BE2C (cell line): ENCODE measurements around the gene CORO2A.

Source experiments
- DNase-seq: peaks from one replicate; pipeline ENCODE4 v3.0.0-alpha.2; 2020
- H3K27me3 ChIP-seq: fragments of 250-450 bp; sonication (Bioruptor Pico); 2 replicates; pipeline ENCODE4 v1.5.1; 2020; ENCODE audit warnings: mild to moderate bottlenecking
- H3K36me3 ChIP-seq: fragments of 250-450 bp; sonication (Bioruptor Pico); 2 replicates; pipeline ENCODE4 v1.5.1; 2020; ENCODE audit warnings: mild to moderate bottlenecking
- H3K4me1 ChIP-seq: fragments of 250-450 bp; sonication (Bioruptor Pico); 2 replicates; pipeline ENCODE4 v1.5.1; 2020
- H3K4me3 ChIP-seq: 2 replicates; pipeline ENCODE4 v1.5.1; 2011; ENCODE audit warnings: low read depth, low read length
- H3K9me3 ChIP-seq: fragments of 250-450 bp; sonication (Bioruptor Pico); 2 replicates; pipeline ENCODE4 v1.5.1; 2020
- TF ChIP-seq, protein P1 (sequence below): IDR thresholded peaks from 2 replicates; pipeline ENCODE4 v1.5.1; 2012; ENCODE audit warnings: mild to moderate bottlenecking, low read depth, low read length

Gene CORO2A

DNA sequence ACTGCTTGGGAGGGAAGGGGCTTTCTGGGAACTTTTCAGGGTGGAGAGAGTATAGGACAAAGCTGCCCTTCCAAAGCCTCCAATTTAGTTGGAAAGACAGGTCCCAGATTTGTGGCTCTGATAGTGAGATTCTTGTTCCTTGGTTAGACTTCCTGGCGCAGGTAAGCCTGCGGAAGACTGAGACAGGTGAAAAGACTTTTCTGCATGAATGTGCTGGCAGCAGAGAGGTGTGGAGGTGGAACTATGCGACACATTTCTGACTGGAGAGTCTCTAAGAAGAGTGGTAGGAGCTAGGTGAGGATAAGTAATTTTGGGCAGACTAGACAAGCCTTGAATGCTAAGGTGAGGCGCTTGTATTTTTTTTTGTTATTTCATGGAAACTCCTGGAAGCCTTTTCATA lies 106.0 kb downstream of the CORO2A start:
- Histone ChIP-seq H3K36me3 (peaks cover 47% of the 10 kb centered on the region), H3K27me3 (no peaks in the 10 kb centered on the region), H3K9me3 (no peaks in the 10 kb centered on the region), H3K4me3 (no peak overlapping the region), H3K4me1 (no peaks in the 10 kb centered on the region)
- TF ChIP-seq, protein P1, sequence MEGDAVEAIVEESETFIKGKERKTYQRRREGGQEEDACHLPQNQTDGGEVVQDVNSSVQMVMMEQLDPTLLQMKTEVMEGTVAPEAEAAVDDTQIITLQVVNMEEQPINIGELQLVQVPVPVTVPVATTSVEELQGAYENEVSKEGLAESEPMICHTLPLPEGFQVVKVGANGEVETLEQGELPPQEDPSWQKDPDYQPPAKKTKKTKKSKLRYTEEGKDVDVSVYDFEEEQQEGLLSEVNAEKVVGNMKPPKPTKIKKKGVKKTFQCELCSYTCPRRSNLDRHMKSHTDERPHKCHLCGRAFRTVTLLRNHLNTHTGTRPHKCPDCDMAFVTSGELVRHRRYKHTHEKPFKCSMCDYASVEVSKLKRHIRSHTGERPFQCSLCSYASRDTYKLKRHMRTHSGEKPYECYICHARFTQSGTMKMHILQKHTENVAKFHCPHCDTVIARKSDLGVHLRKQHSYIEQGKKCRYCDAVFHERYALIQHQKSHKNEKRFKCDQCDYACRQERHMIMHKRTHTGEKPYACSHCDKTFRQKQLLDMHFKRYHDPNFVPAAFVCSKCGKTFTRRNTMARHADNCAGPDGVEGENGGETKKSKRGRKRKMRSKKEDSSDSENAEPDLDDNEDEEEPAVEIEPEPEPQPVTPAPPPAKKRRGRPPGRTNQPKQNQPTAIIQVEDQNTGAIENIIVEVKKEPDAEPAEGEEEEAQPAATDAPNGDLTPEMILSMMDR: no peak
- DNase-seq: no peak

DNA sequence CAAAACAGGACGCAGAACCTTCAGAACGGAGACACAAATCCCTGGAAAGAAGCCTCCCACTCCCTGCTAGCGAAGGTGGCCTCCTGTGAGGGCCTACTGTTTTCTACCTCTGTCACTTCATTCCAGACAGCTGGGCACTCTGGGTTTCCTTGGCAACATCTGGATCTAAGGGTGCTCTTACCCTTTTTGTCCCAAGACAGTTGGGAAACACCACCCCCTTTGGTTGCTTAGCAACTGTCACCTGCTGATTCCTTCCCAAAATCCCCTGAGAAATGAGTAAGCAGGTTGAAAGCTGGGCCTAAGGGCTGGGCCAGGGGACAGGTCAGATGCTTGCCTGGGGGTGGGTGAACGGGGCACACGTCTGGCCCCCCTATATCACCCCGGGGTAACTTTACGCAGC lies 106.5 kb downstream of the CORO2A start:
- no peaks in the 10 kb centered on the region for H3K4me1 ChIP-seq
- no peak overlapping the region for H3K4me3 ChIP-seq
- TF ChIP-seq, protein P1: no peak
- DNase-seq: no peak
- no peaks in the 10 kb centered on the region for H3K9me3 ChIP-seq
- H3K27me3 ChIP-seq: no peaks in the 10 kb centered on the region
- H3K36me3 ChIP-seq: peaks cover 52% of the 10 kb centered on the region

DNA sequence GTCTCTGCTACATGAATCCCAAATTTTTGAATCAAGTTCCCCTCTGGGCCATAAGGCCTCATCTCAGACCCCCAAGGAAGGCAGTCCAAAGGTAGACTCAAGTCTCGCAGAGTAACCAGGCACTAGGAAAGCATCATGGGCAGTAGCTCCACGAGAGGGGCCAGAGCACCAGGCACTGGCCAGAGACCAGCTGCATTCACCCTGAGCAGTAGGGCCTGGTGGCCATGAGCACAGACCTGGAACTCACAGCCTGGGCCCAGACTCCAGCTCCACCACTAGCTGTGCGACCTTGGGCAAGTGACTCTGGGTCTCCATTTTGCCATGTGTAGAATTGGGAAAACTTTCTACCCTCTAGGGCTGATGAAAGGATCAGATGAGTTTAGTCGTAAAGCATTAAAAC lies 107.4 kb downstream of the CORO2A start:
- Histone ChIP-seq H3K9me3 (no peaks in the 10 kb centered on the region), H3K27me3 (no peaks in the 10 kb centered on the region), H3K4me3 (no peak overlapping the region), H3K4me1 (no peaks in the 10 kb centered on the region), H3K36me3 (peaks cover 56% of the 10 kb centered on the region)
- TF ChIP-seq, protein P1: no peak
- DNase-seq: no peak

DNA sequence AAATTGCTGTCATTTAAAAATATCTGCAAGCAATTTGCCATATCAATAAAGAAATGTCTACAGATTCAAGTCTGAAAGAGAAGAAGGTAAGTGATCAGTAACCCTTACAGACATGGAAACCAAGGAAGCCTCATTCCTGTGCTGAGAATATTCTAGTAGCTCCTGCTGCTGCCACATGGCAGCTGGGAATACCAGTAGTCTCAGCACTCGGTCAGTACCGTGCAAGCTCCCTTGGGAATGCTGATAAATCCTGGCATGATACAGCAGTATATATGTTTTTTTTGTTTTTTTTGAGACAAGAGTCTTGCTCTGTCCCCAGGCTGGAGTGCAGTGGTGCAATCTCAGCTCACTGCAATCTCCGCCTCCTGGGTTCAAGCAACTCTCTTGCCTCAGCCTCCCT lies 108.0 kb downstream of the CORO2A start:
- no peak overlapping the region for H3K4me3 ChIP-seq
- H3K4me1 ChIP-seq: no peaks in the 10 kb centered on the region
- TF ChIP-seq, protein P1: no peak
- DNase-seq: no peak
- H3K9me3 ChIP-seq: no peaks in the 10 kb centered on the region
- peaks cover 56% of the 10 kb centered on the region for H3K36me3 ChIP-seq
- no peaks in the 10 kb centered on the region for H3K27me3 ChIP-seq

DNA sequence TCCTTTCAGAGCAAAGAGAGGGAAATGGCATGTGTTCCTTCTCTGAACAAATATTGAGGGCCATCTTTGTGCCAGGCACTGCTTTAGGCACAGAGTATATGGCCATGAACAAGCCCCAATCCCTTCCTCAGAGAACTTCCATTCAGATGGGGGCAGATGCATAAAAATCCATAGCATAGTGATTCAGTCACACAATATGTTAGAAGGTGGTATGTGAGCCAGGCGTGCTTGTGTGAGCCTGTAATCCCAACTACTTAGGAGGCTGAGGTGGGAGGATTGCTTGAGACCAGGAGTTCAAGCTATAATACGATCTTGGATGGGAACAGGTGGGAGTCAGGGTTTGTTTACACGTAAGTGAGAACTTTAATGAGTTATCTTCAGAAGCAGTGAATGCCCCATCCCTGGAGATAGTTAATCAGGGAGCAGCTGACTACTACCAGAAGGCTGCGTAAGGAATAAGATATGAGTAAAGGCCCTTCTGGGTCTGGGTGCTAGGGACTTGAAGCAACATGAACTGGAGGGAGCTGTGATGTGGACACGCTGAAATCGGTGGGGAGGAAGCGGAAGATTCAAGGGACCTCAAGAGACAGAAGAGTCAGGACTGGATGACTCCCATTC lies 108.8 kb downstream of the CORO2A start:
- Histone ChIP-seq H3K4me1 (no peaks in the 10 kb centered on the region), H3K27me3 (no peaks in the 10 kb centered on the region), H3K4me3 (no peak overlapping the region), H3K36me3 (peaks cover 56% of the 10 kb centered on the region), H3K9me3 (no peaks in the 10 kb centered on the region)
- TF ChIP-seq, protein P1: no peak
- no peak for DNase-seq

DNA sequence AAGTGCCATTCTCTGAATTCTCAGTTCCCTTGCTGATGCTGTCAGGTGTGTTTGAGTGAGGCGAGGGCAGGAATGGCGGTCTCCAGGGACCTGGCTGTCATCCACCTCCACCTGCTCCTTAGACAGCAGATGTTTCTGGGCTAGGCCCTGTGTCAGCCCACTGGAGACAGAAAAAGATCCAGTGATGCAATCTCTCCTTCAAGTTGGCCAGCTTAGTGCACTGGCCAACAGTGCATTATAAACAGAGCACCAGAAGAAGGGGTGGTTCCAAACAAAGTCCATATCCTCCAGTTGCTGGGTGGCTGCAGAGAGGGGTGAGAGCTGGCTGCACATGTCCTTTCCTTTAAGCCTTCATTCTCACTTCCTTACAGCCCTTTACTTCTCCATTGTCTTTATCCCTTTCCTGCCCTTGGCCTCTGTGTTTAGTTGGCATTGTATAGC lies 109.4 kb downstream of the CORO2A start:
- H3K4me1 ChIP-seq: no peaks in the 10 kb centered on the region
- no peaks in the 10 kb centered on the region for H3K9me3 ChIP-seq
- H3K4me3 ChIP-seq: no peak overlapping the region
- DNase-seq: no peak
- H3K36me3 ChIP-seq: peaks cover 56% of the 10 kb centered on the region
- TF ChIP-seq, protein P1: no peak
- H3K27me3 ChIP-seq: no peaks in the 10 kb centered on the region
